K562 (cell line): ENCODE data around the gene FIBP. TPM values are rescaled to one million over a fixed set of nuclear protein-coding genes. Genes with fewer than 3 reads are reported as not detected.
A peak's percentile ranks its signal among the peaks of the same experiment; 100 is the strongest.

ENCODE experiments used
- C11orf30 ChIP-seq: fragments of 450-650 bp; IDR thresholded peaks from 2 replicates; pipeline ENCODE4 v1.6.1; 2016; ENCODE audit warnings: low read depth, mild to moderate bottlenecking
- ELF2 ChIP-seq: fragments of 250-450 bp; sonication (Bioruptor Pico); IDR thresholded peaks from 2 replicates; pipeline ENCODE4 v1.5.0; 2021; ENCODE audit warnings: mild to moderate bottlenecking
- KDM4B ChIP-seq, 2 experiments: fragments of 450-650 bp in 1 of 2; sonication (generic) in 1 of 2; IDR thresholded peaks; 2 replicates each; pipeline ENCODE4 v1.6.1; 2016 to 2017; ENCODE audit warnings: borderline replicate concordance in 2 of 2, antibody characterized with exemption in 1 of 2, low read depth in 1 of 2, mild to moderate bottlenecking in 1 of 2
- MTA3 ChIP-seq: fragments of 450-650 bp; formaldehyde crosslinking; IDR thresholded peaks from 2 replicates; pipeline ENCODE4 v1.6.1; 2017; ENCODE audit warnings: mild to moderate bottlenecking, borderline replicate concordance
- MYC ChIP-seq, 2 experiments: fragments of 250-450 bp in 1 of 2; sonication (Bioruptor Pico) in 1 of 2; IDR thresholded peaks; 2 replicates each; pipeline versions ENCODE4 v1.5.1 to v1.6.1; 2012 to 2021; ENCODE audit warnings: low read depth in 2 of 2, borderline replicate concordance in 1 of 2, improper control_type of control experiment in 1 of 2, low read length in 1 of 2, mild to moderate bottlenecking in 1 of 2, moderate library complexity in 1 of 2
- NFIC ChIP-seq: fragments of 450-650 bp; IDR thresholded peaks from 2 replicates; pipeline ENCODE4 v1.6.1; 2017; ENCODE audit warnings: mild to moderate bottlenecking, inconsistent platforms
- NONO ChIP-seq, 2 experiments: fragments of 200-400 bp in 1 of 2; fragments of 450-650 bp in 1 of 2; formaldehyde crosslinking in 1 of 2; IDR thresholded peaks; 2 replicates each; pipeline ENCODE4 v1.6.1; 2017; ENCODE audit warnings: low read depth in 2 of 2, mild to moderate bottlenecking in 2 of 2, moderate library complexity in 2 of 2, low read length in 1 of 2
- POLR2H ChIP-seq: IDR thresholded peaks from 2 replicates; pipeline ENCODE4 v1.6.1; 2016; ENCODE audit warnings: missing genetic modification characterization, low read depth, mild to moderate bottlenecking, control low read depth, missing compliant biosample characterization, moderate library complexity
- TCF7 ChIP-seq: sonication (generic); IDR thresholded peaks from 2 replicates; pipeline ENCODE4 v1.6.1; 2016; ENCODE audit warnings: antibody characterized with exemption, borderline replicate concordance
- TRIM24 ChIP-seq, 2 experiments: fragments of 450-650 bp; IDR thresholded peaks; 2 replicates each; pipeline ENCODE4 v1.6.1; 2016
- ZBTB40 ChIP-seq, 2 experiments: fragments of 450-650 bp in 1 of 2; sonication (generic) in 1 of 2; formaldehyde crosslinking in 1 of 2; IDR thresholded peaks; 2 replicates each; pipeline versions ENCODE4 v1.7.1 to v1.9.0; 2016 to 2022; ENCODE audit warnings: inconsistent platforms in 1 of 2, mild to moderate bottlenecking in 1 of 2, missing genetic modification reagents in 1 of 2
- polyA plus RNA-seq, 8 experiments: library from polyadenylated mRNA; depleted of rRNA in 4 of 8; stranded (reverse) in 5 of 8; unstranded in 3 of 8; fragments of >200 nt; fragmentation: Nextera tagmentation in 2 of 8; fragmentation: Illumina TruSeq in 1 of 8; extraction: Ambion mirVana in 2 of 8; extraction: Trizol in 1 of 8; gene quantifications; 2 replicates each; pipeline versions ENCODE4 v1.2.1 to v1.2.3, GENCODE V29; 2011 to 2014; ENCODE audit warnings: inconsistent platforms in 1 of 8, missing spikeins in 1 of 8
- total RNA-seq, 7 experiments: library from RNA; depleted of rRNA in 6 of 7; stranded (reverse); fragments of >200 nt in 6 of 7; fragmentation: Illumina TruSeq in 2 of 7; extraction: Trizol in 2 of 7; gene quantifications; 2 replicates each; pipeline versions ENCODE4 v1.2.1 to v1.2.3, GENCODE V29; 2011 to 2021; ENCODE audit warnings: low replicate concordance in 1 of 7
- TF ChIP-seq, protein P1 (sequence below), 2 experiments: fragments of 450-650 bp in 1 of 2; IDR thresholded peaks; 2 replicates each; pipeline ENCODE4 v1.6.1; 2011 to 2017; ENCODE audit warnings: low read depth in 2 of 2, antibody characterized with exemption in 1 of 2, borderline replicate concordance in 1 of 2, low read length in 1 of 2, mild to moderate bottlenecking in 1 of 2, mixed read lengths in 1 of 2; ENCODE audit not compliant: control insufficient read depth in 1 of 2

Gene FIBP
- total and polyA plus RNA-seq, 9 of the 15 experiments (the other 6 are each of a cell fraction or from before 2014, with no cell fraction given), result 41.2 to 79.2 (median 48.6) TPM

DNA sequence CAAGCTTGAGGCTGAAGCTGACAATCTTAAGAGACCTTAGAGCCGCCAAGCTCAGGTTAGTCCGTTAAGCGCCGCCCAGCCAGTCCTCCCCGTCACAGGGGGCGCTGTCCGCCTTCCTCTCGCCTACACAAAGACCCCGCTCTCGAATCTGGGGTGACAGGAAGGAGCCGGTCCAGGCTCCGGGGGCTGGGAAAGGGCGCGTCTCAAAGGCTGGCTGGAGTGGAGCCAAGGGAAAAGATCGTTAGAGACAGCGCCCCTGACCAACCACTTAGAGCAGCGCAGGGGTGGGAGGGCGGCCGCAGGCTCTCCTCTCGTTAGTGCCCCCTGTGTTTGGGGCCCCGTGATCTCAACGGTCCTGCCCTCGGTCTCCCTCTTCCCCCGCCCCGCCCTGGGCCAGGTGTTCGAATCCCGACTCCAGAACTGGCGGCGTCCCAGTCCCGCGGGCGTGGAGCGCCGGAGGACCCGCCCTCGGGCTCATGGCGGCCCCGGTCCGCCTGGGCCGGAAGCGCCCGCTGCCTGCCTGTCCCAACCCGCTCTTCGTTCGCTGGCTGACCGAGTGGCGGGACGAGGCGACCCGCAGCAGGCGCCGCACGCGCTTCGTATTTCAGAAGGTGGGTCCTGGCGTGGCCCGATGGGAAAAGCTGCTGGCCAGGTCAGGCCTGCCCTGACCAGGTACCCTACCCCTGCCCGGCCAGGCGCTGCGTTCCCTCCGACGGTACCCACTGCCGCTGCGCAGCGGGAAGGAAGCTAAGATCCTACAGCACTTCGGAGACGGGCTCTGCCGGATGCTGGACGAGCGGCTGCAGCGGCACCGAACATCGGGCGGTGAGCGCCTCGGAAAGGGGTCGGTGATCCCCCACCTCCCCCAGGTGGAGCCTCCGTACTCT is 27.8 kb downstream of the FIBP start, which contains the start of gene MUS81 (continued):
- TF ChIP-seq ZBTB40 (IDR thresholded peaks at IDR 0.05) (peak; percentile 78), ZBTB40 (CRISPR knock-in tag; IDR thresholded peaks at IDR 0.05) (no peak), POLR2H (tag) (0 out of 2 replicates have a peak, but pooled peaks have one; percentile 35), MYC (IDR thresholded peaks at IDR 0.05; ENCODE audit: low read depth, low read length) (peak; percentile 84), MYC (CRISPR knock-in tag; IDR thresholded peaks at IDR 0.05; ENCODE audit: borderline replicate concordance, low read depth) (no peak), TCF7 (no peak; the same call in 1 of the 2 replicates), NFIC (peak; percentile 98), MTA3 (peak; percentile 71; the same call in 1 of the 2 replicates), ELF2 (peak; percentile 77; the same call in 1 of the 2 replicates), KDM4B (IDR thresholded peaks at IDR 0.05; ENCODE audit: borderline replicate concordance in 2 of 2, low read depth in 1 of 2) (peak in 1 of 2 experiments; percentile 69; a peak in 1 of 4 replicates), C11orf30 (peak; percentile 88), NONO (IDR thresholded peaks at IDR 0.05; ENCODE audit: low read depth in 2 of 2, low read length in 1 of 2) (peak in 1 of 2 experiments; percentile 60; a peak in 2 of 4 replicates), TRIM24 (IDR thresholded peaks at IDR 0.05) (peak in 1 of 2 experiments; percentile 34; a peak in 1 of 4 replicates)
- TF ChIP-seq, protein P1, sequence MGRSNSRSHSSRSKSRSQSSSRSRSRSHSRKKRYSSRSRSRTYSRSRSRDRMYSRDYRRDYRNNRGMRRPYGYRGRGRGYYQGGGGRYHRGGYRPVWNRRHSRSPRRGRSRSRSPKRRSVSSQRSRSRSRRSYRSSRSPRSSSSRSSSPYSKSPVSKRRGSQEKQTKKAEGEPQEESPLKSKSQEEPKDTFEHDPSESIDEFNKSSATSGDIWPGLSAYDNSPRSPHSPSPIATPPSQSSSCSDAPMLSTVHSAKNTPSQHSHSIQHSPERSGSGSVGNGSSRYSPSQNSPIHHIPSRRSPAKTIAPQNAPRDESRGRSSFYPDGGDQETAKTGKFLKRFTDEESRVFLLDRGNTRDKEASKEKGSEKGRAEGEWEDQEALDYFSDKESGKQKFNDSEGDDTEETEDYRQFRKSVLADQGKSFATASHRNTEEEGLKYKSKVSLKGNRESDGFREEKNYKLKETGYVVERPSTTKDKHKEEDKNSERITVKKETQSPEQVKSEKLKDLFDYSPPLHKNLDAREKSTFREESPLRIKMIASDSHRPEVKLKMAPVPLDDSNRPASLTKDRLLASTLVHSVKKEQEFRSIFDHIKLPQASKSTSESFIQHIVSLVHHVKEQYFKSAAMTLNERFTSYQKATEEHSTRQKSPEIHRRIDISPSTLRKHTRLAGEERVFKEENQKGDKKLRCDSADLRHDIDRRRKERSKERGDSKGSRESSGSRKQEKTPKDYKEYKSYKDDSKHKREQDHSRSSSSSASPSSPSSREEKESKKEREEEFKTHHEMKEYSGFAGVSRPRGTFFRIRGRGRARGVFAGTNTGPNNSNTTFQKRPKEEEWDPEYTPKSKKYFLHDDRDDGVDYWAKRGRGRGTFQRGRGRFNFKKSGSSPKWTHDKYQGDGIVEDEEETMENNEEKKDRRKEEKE (IDR thresholded peaks at IDR 0.05; ENCODE audit: borderline replicate concordance in 1 of 2, control insufficient read depth in 1 of 2, low read depth in 2 of 2, low read length in 1 of 2), result 0 out of 4 replicates have a peak, but pooled peaks of 1 of the 2 experiments have one; percentile 61
